T-cell (primary cell): ENCODE results near the gene PAK1. TPM values are rescaled to one million over a fixed set of nuclear protein-coding genes. Genes with fewer than 3 reads are reported as not detected.

ENCODE experiments used
- ATAC-seq, 4 experiments: fragments of 200-7000 bp in 3 of 4; fragments of 150-1000 bp in 1 of 4; cut with Tn5 transposase; replicated peaks in 1 of 4; 1 replicate in 3 of 4; 2 replicates in 1 of 4; pipeline ENCODE4 v1.10.0; 2021; ENCODE audit warnings: moderate library complexity in 3 of 4, mild to moderate bottlenecking in 2 of 4, moderate number of reproducible peaks in 1 of 4
- CTCF ChIA-PET, 2 donors: fragments of 300-600 bp; sonication (Branson Sonifier 250); formaldehyde crosslinking; loops; one replicate each; lab custom pipeline; 2022; ENCODE audit warnings: antibody characterized with exemption in 2 of 2; lab: Charles Lee
- POLR2A ChIA-PET, 2 donors: fragments of 300-600 bp; sonication (Branson Sonifier 250); formaldehyde crosslinking; loops; one replicate each; lab custom pipeline; 2022; ENCODE audit warnings: antibody characterized with exemption in 2 of 2; lab: Charles Lee
- DNase-seq, 35 experiments: peaks; one replicate each; pipeline versions ENCODE4 v3.0.0 to v3.0.0-alpha.2; 2013 to 2023
- H3K27ac ChIP-seq: one replicate; pipeline ENCODE4 v1.5.1; 2013; ENCODE audit warnings: low read length
- H3K27me3 ChIP-seq, 2 experiments: replicated peaks in 1 of 2; 1 replicate in 1 of 2; 2 replicates in 1 of 2; pipeline versions ENCODE4 v1.6.1 to v1.7.0; 2013; ENCODE audit warnings: low read length in 1 of 2, mixed read lengths in 1 of 2; ENCODE audit not compliant: control insufficient read depth in 2 of 2, insufficient read depth in 2 of 2; ENCODE audit errors: extremely low read depth in 1 of 2
- H3K36me3 ChIP-seq, 2 donors: 1 replicate in 1 of 2; 2 replicates in 1 of 2; pipeline versions ENCODE4 v1.6.1 to v1.7.0; 2013; ENCODE audit warnings: low read length in 1 of 2; ENCODE audit not compliant: control insufficient read depth in 2 of 2, insufficient read depth in 1 of 2; ENCODE audit errors: extremely low read depth in 1 of 2
- H3K4me1 ChIP-seq, 2 experiments: 1 replicate in 1 of 2; 2 replicates in 1 of 2; pipeline versions ENCODE4 v1.6.1 to v1.7.0; 2013; ENCODE audit warnings: low read length in 2 of 2, mixed read lengths in 1 of 2; ENCODE audit not compliant: insufficient read depth in 2 of 2, control insufficient read depth in 1 of 2; ENCODE audit errors: extremely low read depth in 1 of 2
- H3K4me3 ChIP-seq, 2 donors: 1 replicate in 1 of 2; 2 replicates in 1 of 2; pipeline versions ENCODE4 v1.5.1 to v1.7.0; 2013; ENCODE audit warnings: mild to moderate bottlenecking in 2 of 2, low read length in 1 of 2, moderate library complexity in 1 of 2; ENCODE audit not compliant: control insufficient read depth in 1 of 2; ENCODE audit errors: extremely low read depth in 1 of 2
- H3K9me3 ChIP-seq: 2 replicates; pipeline ENCODE4 v1.7.0; 2013
- H3K27ac Mint-ChIP-seq, 2 donors: one replicate each; pipeline ENCODE4 v1.8.0; 2020 to 2021; ENCODE audit warnings: mild to moderate bottlenecking in 2 of 2, mixed read lengths in 2 of 2
- H3K27me3 Mint-ChIP-seq, 2 donors: one replicate each; pipeline ENCODE4 v1.8.0; 2021 to 2022; ENCODE audit warnings: mixed read lengths in 2 of 2
- H3K36me3 Mint-ChIP-seq: one replicate; pipeline ENCODE4 v1.8.0; 2021; ENCODE audit warnings: mixed read lengths
- H3K4me1 Mint-ChIP-seq, 3 donors: one replicate each; pipeline ENCODE4 v1.8.0; 2020 to 2022; ENCODE audit warnings: mixed read lengths in 3 of 3, mild to moderate bottlenecking in 1 of 3
- H3K4me3 Mint-ChIP-seq, 3 donors: one replicate each; pipeline ENCODE4 v1.8.0; 2020 to 2022; ENCODE audit warnings: mild to moderate bottlenecking in 3 of 3, mixed read lengths in 3 of 3, moderate library complexity in 3 of 3
- H3K9me3 Mint-ChIP-seq, 3 donors: one replicate each; pipeline ENCODE4 v1.8.0; 2020 to 2022; ENCODE audit warnings: mixed read lengths in 3 of 3
- WGBS: methylation state at CpG from one replicate; pipeline ENCODE4 v1.1.5; 2013; ENCODE audit warnings: missing lambda C conversion rate; ENCODE audit not compliant: insufficient coverage; 5-methylcytosine and 5-hydroxymethylcytosine counted together
- total RNA-seq, 35 experiments: library from RNA in 6 of 35; stranded (reverse) in 6 of 35; fragments of 120-200 nt in 1 of 35; gene quantifications; one replicate each; pipeline versions ENCODE4 v1.2.1 to v1.2.4 and lab custom pipeline; 2013 to 2026

The PAK1 gene
- total RNA-seq, 5 donors from 2014 or later (not counting 1 experiment from before 2014, with no cell fraction given): 15.9 to 28.0 (median 18.7) TPM

- no peaks in the 10 kb centered on the region for H3K27me3 Mint-ChIP-seq
- H3K27ac Mint-ChIP-seq: no peak overlapping the region
- 100% methylated on average over 1 of the region's 2 CpGs for WGBS
- H3K4me3 Mint-ChIP-seq: no peak overlapping the region
- no peaks in the 10 kb centered on the region for H3K27me3 ChIP-seq
- H3K36me3 Mint-ChIP-seq: peaks cover 13% of the 10 kb centered on the region
- H3K27ac ChIP-seq: no peak overlapping the region
- H3K36me3 ChIP-seq: no peaks in the 10 kb centered on the region
- no peak for DNase-seq
- ATAC-seq: no peak
- CTCF ChIA-PET: no interaction called here
- POLR2A ChIA-PET: no interaction called here
- peaks cover 6 to 31% (median 20%) of the 10 kb centered on the region in 3 donors for H3K4me1 Mint-ChIP-seq
- no peaks in the 10 kb centered on the region for H3K9me3 ChIP-seq
- no peak overlapping the region for H3K4me3 ChIP-seq
- H3K4me1 ChIP-seq: peaks cover 4 to 26% of the 10 kb centered on the region in 2 experiments
- H3K9me3 Mint-ChIP-seq: no peaks in the 10 kb centered on the region
These were observed 72.2 kb downstream of the PAK1 start for GRCh38 chr11:77401486-77402217.

GRCh38 chr11:77400775-77401449 is 73.0 kb downstream of the PAK1 start:
- POLR2A ChIA-PET: no interaction called here
- peaks cover 6 to 31% (median 17%) of the 10 kb centered on the region in 3 donors for H3K4me1 Mint-ChIP-seq
- H3K9me3 Mint-ChIP-seq: no peaks in the 10 kb centered on the region
- Histone ChIP-seq H3K9me3 (no peaks in the 10 kb centered on the region), H3K27me3 (no peaks in the 10 kb centered on the region), H3K4me3 (no peak overlapping the region), H3K27ac (no peak overlapping the region), H3K4me1 (peaks cover 1 to 20% of the 10 kb centered on the region in 2 experiments), H3K36me3 (no peaks in the 10 kb centered on the region)
- H3K27ac Mint-ChIP-seq: no peak overlapping the region
- H3K4me3 Mint-ChIP-seq: no peak overlapping the region
- ATAC-seq: no peak
- H3K27me3 Mint-ChIP-seq: no peaks in the 10 kb centered on the region
- CTCF ChIA-PET: no interaction called here
- WGBS: 95% methylated on average over 3 of the region's 5 CpGs
- H3K36me3 Mint-ChIP-seq: peaks cover 13% of the 10 kb centered on the region
- DNase-seq: no peak

- 86% methylated on average over 1 of the region's 2 CpGs for WGBS
- Histone ChIP-seq H3K36me3 (no peaks in the 10 kb centered on the region), H3K27me3 (no peaks in the 10 kb centered on the region), H3K4me1 (peaks cover 0 to 17% of the 10 kb centered on the region in 2 experiments), H3K4me3 (no peak overlapping the region), H3K9me3 (no peaks in the 10 kb centered on the region), H3K27ac (no peak overlapping the region)
- H3K36me3 Mint-ChIP-seq: peaks cover 13% of the 10 kb centered on the region
- H3K27me3 Mint-ChIP-seq: no peaks in the 10 kb centered on the region
- ChIA-PET CTCF (no interaction called here), POLR2A (no interaction called here)
- no peak overlapping the region for H3K4me3 Mint-ChIP-seq
- no peak overlapping the region for H3K27ac Mint-ChIP-seq
- no peaks in the 10 kb centered on the region for H3K9me3 Mint-ChIP-seq
- ATAC-seq: no peak
- DNase-seq: no peak
- H3K4me1 Mint-ChIP-seq: peaks cover 6 to 31% (median 17%) of the 10 kb centered on the region in 3 donors
These were observed 73.6 kb downstream of the PAK1 start for GRCh38 chr11:77400271-77400670.

- no peaks in the 10 kb centered on the region for H3K27me3 Mint-ChIP-seq
- Histone ChIP-seq H3K27me3 (no peaks in the 10 kb centered on the region), H3K4me3 (no peak overlapping the region), H3K36me3 (no peaks in the 10 kb centered on the region), H3K9me3 (no peaks in the 10 kb centered on the region), H3K27ac (no peak overlapping the region), H3K4me1 (peaks cover 0 to 9% of the 10 kb centered on the region in 2 experiments)
- WGBS: no CpG with 5 or more reads among the region's 1 CpG
- H3K27ac Mint-ChIP-seq: no peak overlapping the region
- no peak overlapping the region for H3K4me3 Mint-ChIP-seq
- H3K4me1 Mint-ChIP-seq: peaks cover 3 to 20% (median 8%) of the 10 kb centered on the region in 3 donors
- DNase-seq (no peak), ATAC-seq (no peak)
- no peaks in the 10 kb centered on the region for H3K9me3 Mint-ChIP-seq
- CTCF ChIA-PET: no interaction called here
- POLR2A ChIA-PET: no interaction called here
- H3K36me3 Mint-ChIP-seq: peaks cover 10% of the 10 kb centered on the region
These were observed 76.3 kb downstream of the PAK1 start for GRCh38 chr11:77397631-77398030.

- Mint-ChIP-seq H3K36me3 (peaks cover 13% of the 10 kb centered on the region), H3K27me3 (no peaks in the 10 kb centered on the region), H3K4me3 (no peak overlapping the region), H3K27ac (no peak overlapping the region), H3K9me3 (no peaks in the 10 kb centered on the region), H3K4me1 (peaks cover 2 to 15% (median 3%) of the 10 kb centered on the region in 3 donors)
- no peak for DNase-seq
- WGBS: no CpG with 5 or more reads among the region's 2 CpGs
- no peaks in the 10 kb centered on the region for H3K36me3 ChIP-seq
- H3K27ac ChIP-seq: no peak overlapping the region
- H3K27me3 ChIP-seq: no peaks in the 10 kb centered on the region
- no peaks in the 10 kb centered on the region for H3K9me3 ChIP-seq
- H3K4me3 ChIP-seq: no peak overlapping the region
- CTCF ChIA-PET: no interaction called here
- POLR2A ChIA-PET: interaction anchor here in 1 of 2 donors (0.6 kb wide), 1 partner anchor 1144 kb away, joined by 6 read pairs; no protein-coding TSS in a partner anchor
- no peak for ATAC-seq
- H3K4me1 ChIP-seq: peaks cover 0 to 5% of the 10 kb centered on the region in 2 experiments
These were observed 77.0 kb downstream of the PAK1 start for GRCh38 chr11:77396911-77397310.

GRCh38 chr11:77396305-77396704 is 77.6 kb downstream of the PAK1 start:
- H3K4me1 Mint-ChIP-seq: peaks cover 0 to 9% (median 0%) of the 10 kb centered on the region in 3 donors
- no peaks in the 10 kb centered on the region for H3K9me3 Mint-ChIP-seq
- ATAC-seq: no peak
- no peak overlapping the region for H3K4me3 ChIP-seq
- ChIA-PET POLR2A (no interaction called here), CTCF (no interaction called here)
- H3K36me3 Mint-ChIP-seq: peaks cover 15% of the 10 kb centered on the region
- no peaks in the 10 kb centered on the region for H3K9me3 ChIP-seq
- H3K27me3 ChIP-seq: no peaks in the 10 kb centered on the region
- H3K27ac Mint-ChIP-seq: no peak overlapping the region
- H3K27ac ChIP-seq: no peak overlapping the region
- no CpG with 5 or more reads among the region's 3 CpGs for WGBS
- no peak overlapping the region for H3K4me3 Mint-ChIP-seq
- H3K27me3 Mint-ChIP-seq: no peaks in the 10 kb centered on the region
- no peaks in the 10 kb centered on the region for H3K36me3 ChIP-seq
- no peak for DNase-seq
- peaks cover 0 to 2% of the 10 kb centered on the region in 2 experiments for H3K4me1 ChIP-seq
